Glutamatergic neuron (in vitro differentiated cells): Measurements from ENCODE around the gene DLG2. TPM values are rescaled to one million over a fixed set of nuclear protein-coding genes. Genes with fewer than 3 reads are reported as not detected.

Source experiments
- DNase-seq: peaks from one replicate; pipeline ENCODE4 v3.0.0; 2022
- H3K27ac Mint-ChIP-seq: one replicate; pipeline ENCODE4 v1.8.0; 2020; ENCODE audit warnings: mild to moderate bottlenecking, mixed read lengths, inconsistent platforms; ENCODE audit not compliant: unreplicated experiment
- H3K27me3 Mint-ChIP-seq: one replicate; pipeline ENCODE4 v1.8.0; 2020; ENCODE audit warnings: mild to moderate bottlenecking, moderate library complexity, mixed read lengths, inconsistent platforms; ENCODE audit not compliant: unreplicated experiment
- H3K36me3 Mint-ChIP-seq: one replicate; pipeline ENCODE4 v1.8.0; 2020; ENCODE audit warnings: mild to moderate bottlenecking, mixed read lengths, inconsistent platforms; ENCODE audit not compliant: unreplicated experiment
- H3K4me1 Mint-ChIP-seq: one replicate; pipeline ENCODE4 v1.8.0; 2020; ENCODE audit warnings: mild to moderate bottlenecking, low read depth, mixed read lengths, inconsistent platforms; ENCODE audit not compliant: unreplicated experiment
- H3K4me3 Mint-ChIP-seq: one replicate; pipeline ENCODE4 v1.8.0; 2020; ENCODE audit warnings: mild to moderate bottlenecking, mixed read lengths, inconsistent platforms; ENCODE audit not compliant: unreplicated experiment
- H3K9me3 Mint-ChIP-seq: one replicate; pipeline ENCODE4 v1.8.0; 2020; ENCODE audit warnings: mild to moderate bottlenecking, moderate library complexity, mixed read lengths, inconsistent platforms; ENCODE audit not compliant: unreplicated experiment
- total RNA-seq: library from RNA; stranded (reverse); fragmentation: NEBNext Ultra II Directional; extraction: Animal tissue kit (Norgen Biotek cat#: 25700); gene quantifications from one replicate; pipeline ENCODE4 v1.2.1, GENCODE V29; 2021; ENCODE audit not compliant: unreplicated experiment
- TF ChIP-seq, protein P1 (sequence below): fragments of 200-600 bp; sonication (generic); IDR thresholded peaks from one replicate; pipeline ENCODE4 v1.5.0; 2021; ENCODE audit not compliant: partially characterized antibody, unreplicated experiment

The DLG2 gene
- total RNA-seq, 1 donor from 2014 or later: 2.9 TPM

GRCh38 chr11:83611031-83611430 lies 2016.1 kb downstream of the DLG2 start:
- no peak overlapping the region for H3K27ac Mint-ChIP-seq
- TF ChIP-seq, protein P1, sequence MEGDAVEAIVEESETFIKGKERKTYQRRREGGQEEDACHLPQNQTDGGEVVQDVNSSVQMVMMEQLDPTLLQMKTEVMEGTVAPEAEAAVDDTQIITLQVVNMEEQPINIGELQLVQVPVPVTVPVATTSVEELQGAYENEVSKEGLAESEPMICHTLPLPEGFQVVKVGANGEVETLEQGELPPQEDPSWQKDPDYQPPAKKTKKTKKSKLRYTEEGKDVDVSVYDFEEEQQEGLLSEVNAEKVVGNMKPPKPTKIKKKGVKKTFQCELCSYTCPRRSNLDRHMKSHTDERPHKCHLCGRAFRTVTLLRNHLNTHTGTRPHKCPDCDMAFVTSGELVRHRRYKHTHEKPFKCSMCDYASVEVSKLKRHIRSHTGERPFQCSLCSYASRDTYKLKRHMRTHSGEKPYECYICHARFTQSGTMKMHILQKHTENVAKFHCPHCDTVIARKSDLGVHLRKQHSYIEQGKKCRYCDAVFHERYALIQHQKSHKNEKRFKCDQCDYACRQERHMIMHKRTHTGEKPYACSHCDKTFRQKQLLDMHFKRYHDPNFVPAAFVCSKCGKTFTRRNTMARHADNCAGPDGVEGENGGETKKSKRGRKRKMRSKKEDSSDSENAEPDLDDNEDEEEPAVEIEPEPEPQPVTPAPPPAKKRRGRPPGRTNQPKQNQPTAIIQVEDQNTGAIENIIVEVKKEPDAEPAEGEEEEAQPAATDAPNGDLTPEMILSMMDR: no peak
- peaks cover 4% of the 10 kb centered on the region for H3K4me1 Mint-ChIP-seq
- H3K27me3 Mint-ChIP-seq: peaks cover 1% of the 10 kb centered on the region
- H3K36me3 Mint-ChIP-seq: no peaks in the 10 kb centered on the region
- no peaks in the 10 kb centered on the region for H3K9me3 Mint-ChIP-seq
- DNase-seq: no peak
- H3K4me3 Mint-ChIP-seq: no peak overlapping the region

DNA sequence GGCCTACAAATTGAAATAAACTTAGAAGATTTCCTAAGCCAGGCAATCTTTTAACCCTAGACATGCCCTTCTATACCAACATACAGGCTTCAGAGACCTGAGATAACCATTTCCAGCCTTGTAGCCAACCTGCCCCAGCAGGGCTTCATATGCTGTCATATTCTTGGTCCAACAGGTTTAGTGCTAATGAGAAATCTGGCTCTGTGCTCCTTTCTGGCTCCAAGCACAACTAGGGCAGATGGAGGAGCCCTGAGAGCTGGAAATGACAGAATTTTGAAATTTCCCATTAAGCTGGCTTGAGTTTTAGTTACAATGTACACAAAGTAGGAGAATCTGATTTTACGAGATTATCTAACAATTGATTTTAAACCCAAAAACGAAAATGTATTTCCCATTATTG lies 2018.0 kb downstream of the DLG2 start:
- Mint-ChIP-seq H3K36me3 (no peaks in the 10 kb centered on the region), H3K4me3 (no peak overlapping the region), H3K27ac (no peak overlapping the region), H3K27me3 (peaks cover 1% of the 10 kb centered on the region), H3K9me3 (no peaks in the 10 kb centered on the region), H3K4me1 (peaks cover 4% of the 10 kb centered on the region)
- DNase-seq: no peak
- TF ChIP-seq, protein P1: no peak

DNA sequence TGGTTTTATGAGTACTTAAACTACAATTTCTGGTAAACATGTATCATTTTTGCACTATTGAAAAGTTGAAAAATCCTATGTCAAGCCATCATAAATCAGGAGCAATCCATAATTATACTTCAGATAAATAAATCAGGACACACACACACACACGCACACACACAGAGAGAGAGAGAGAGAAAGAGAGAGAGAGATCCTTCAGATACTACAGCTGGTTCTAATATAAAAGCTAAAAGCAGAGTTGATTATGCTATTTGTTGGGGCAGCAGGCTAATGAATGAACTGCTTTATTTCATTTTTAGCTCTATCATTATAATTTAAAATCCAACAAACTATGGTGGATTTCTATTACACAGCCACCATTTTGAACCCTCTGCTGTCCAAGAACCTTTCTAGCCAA lies 2018.6 kb downstream of the DLG2 start:
- Mint-ChIP-seq H3K36me3 (no peaks in the 10 kb centered on the region), H3K4me3 (no peak overlapping the region), H3K4me1 (peaks cover 4% of the 10 kb centered on the region), H3K27ac (no peak overlapping the region), H3K27me3 (peaks cover 1% of the 10 kb centered on the region), H3K9me3 (no peaks in the 10 kb centered on the region)
- TF ChIP-seq, protein P1: no peak
- DNase-seq: no peak

- Mint-ChIP-seq H3K4me3 (no peak overlapping the region), H3K4me1 (no peaks in the 10 kb centered on the region), H3K27me3 (no peaks in the 10 kb centered on the region), H3K36me3 (no peaks in the 10 kb centered on the region), H3K9me3 (no peaks in the 10 kb centered on the region), H3K27ac (no peak overlapping the region)
- DNase-seq: no peak
- TF ChIP-seq, protein P1: no peak
Observed at GRCh38 chr11:83601914-83602527, 2025.1 kb downstream of the DLG2 start.

DNA sequence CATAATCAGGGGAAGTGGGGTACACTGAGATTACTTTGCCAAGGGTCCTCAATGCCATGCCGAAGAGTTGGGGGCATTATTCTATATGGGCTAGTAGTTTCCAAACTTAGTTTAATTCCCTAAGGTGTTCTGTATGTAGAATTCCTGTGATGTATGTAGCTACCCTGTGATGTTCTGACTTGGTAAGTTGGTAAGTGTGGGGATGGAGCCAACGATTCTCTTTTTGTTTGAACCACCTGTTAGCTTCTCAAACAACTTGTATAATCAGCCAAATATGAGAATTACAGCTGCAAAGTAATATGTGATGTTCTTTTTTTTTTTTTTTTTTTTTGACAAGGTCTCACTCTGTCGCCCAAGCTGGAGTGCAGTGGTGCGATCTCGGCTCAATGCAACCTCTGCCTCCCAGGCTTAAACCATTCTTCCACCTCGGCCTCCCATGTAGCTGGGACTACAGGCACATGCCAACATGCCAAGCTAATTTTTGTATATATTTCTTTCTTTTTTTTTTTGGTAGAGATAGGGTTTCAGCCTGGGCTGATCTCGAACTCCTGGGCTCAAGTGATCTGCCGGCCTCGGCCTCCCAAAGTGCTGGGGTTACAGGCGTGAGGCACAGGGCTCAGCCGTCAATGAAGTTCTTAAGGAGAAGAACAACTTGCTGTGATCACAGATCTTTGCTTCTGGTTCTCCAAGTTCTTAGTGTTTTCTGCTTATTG lies 2025.8 kb downstream of the DLG2 start:
- Mint-ChIP-seq H3K4me3 (no peak overlapping the region), H3K36me3 (no peaks in the 10 kb centered on the region), H3K27me3 (no peaks in the 10 kb centered on the region), H3K27ac (no peak overlapping the region), H3K4me1 (no peaks in the 10 kb centered on the region), H3K9me3 (no peaks in the 10 kb centered on the region)
- TF ChIP-seq, protein P1: no peak
- DNase-seq: no peak
